Neural cell (in vitro differentiated cells): Measurements from ENCODE around the gene ADSS2. TPM values are rescaled to one million over a fixed set of nuclear protein-coding genes. Genes with fewer than 3 reads are reported as not detected.

Experiments used
- H2AFZ ChIP-seq: fragments of 200-600, 300-800 bp; sonication (generic), shearing (Covaris generic); 2 replicates; pipeline ENCODE4 v1.6.0; 2014; ENCODE audit warnings: low read depth, mild to moderate bottlenecking, antibody characterized with exemption, low read length, moderate library complexity
- H3F3A ChIP-seq: fragments of 200-600 bp; shearing (Covaris generic); 2 replicates; pipeline ENCODE4 v1.6.1; 2016; ENCODE audit warnings: mild to moderate bottlenecking, moderate library complexity, mixed read lengths, antibody characterized with exemption, low read length; ENCODE audit not compliant: insufficient read depth, poor library complexity, severe bottlenecking
- H3K27ac ChIP-seq: fragments of 200-600, 300-800 bp; sonication (generic), shearing (Covaris generic); 2 replicates; pipeline ENCODE4 v1.5.1; 2014; ENCODE audit warnings: mild to moderate bottlenecking, low read length, moderate library complexity
- H3K27me3 ChIP-seq: fragments of 300-800, 200-600 bp; sonication (generic), shearing (Covaris generic); 2 replicates; pipeline ENCODE4 v1.6.0; 2014; ENCODE audit warnings: mild to moderate bottlenecking, low read depth, low read length, moderate library complexity; ENCODE audit not compliant: insufficient read depth
- H3K36me3 ChIP-seq: fragments of 300-800, 200-600 bp; sonication (generic), shearing (Covaris generic); 2 replicates; pipeline ENCODE4 v1.5.1; 2014; ENCODE audit warnings: mild to moderate bottlenecking, antibody characterized with exemption, low read length, moderate library complexity; ENCODE audit not compliant: insufficient read depth
- H3K4me2 ChIP-seq: fragments of 300-800, 200-600 bp; sonication (generic), shearing (Covaris generic); 2 replicates; pipeline ENCODE4 v1.6.0; 2014; ENCODE audit warnings: mild to moderate bottlenecking, low read length
- H3K4me3 ChIP-seq: fragments of 300-800, 200-600 bp; sonication (generic), shearing (Covaris generic); 2 replicates; pipeline ENCODE4 v1.5.1; 2014; ENCODE audit warnings: mild to moderate bottlenecking, low read length, moderate library complexity
- H3K79me2 ChIP-seq: fragments of 200-600 bp; shearing (Covaris generic); replicated peaks from 2 replicates; pipeline ENCODE4 v1.6.0; 2014; ENCODE audit warnings: mild to moderate bottlenecking, low read length, moderate library complexity; ENCODE audit not compliant: insufficient read depth
- H3K9ac ChIP-seq: fragments of 300-800, 200-600 bp; sonication (generic), shearing (Covaris generic); 2 replicates; pipeline ENCODE4 v1.6.1; 2016; ENCODE audit warnings: mild to moderate bottlenecking, low read length, mixed read lengths
- H3K9me2 ChIP-seq: fragments of 200-600 bp; shearing (Covaris generic); 2 replicates; pipeline ENCODE4 v1.6.1; 2016; ENCODE audit warnings: mild to moderate bottlenecking, low read length, mixed read lengths; ENCODE audit not compliant: insufficient read depth
- H3K9me3 ChIP-seq: fragments of 200-600, 300-800 bp; sonication (generic), shearing (Covaris generic); 2 replicates; pipeline ENCODE4 v1.6.1; 2016; ENCODE audit warnings: mild to moderate bottlenecking, mixed run types, low read length, moderate library complexity, mixed read lengths
- H4K20me1 ChIP-seq: fragments of 200-600 bp; shearing (Covaris generic); 2 replicates; pipeline ENCODE4 v1.6.1; 2016; ENCODE audit warnings: mild to moderate bottlenecking, mixed run types; ENCODE audit not compliant: insufficient read depth
- CTCF ChIP-seq: fragments of 450-650 bp; IDR thresholded peaks from 2 replicates; pipeline ENCODE4 v1.5.1; 2014; ENCODE audit warnings: antibody characterized with exemption, mild to moderate bottlenecking, moderate library complexity; ENCODE audit not compliant: poor library complexity, severe bottlenecking
- EP300 ChIP-seq: fragments of 450-650 bp; conservative IDR thresholded peaks from 2 replicates; pipeline ENCODE4 v1.6.1; 2014; ENCODE audit warnings: antibody characterized with exemption, mild to moderate bottlenecking, moderate library complexity; ENCODE audit not compliant: poor library complexity, severe bottlenecking
- EZH2 ChIP-seq: fragments of 200-600, 300-800 bp; shearing (Covaris generic), sonication (generic); IDR thresholded peaks from 2 replicates; pipeline ENCODE4 v1.6.1; 2014; ENCODE audit warnings: antibody characterized with exemption, low read length, borderline replicate concordance, mild to moderate bottlenecking; ENCODE audit not compliant: insufficient read depth, poor library complexity, severe bottlenecking
- MXI1 ChIP-seq: fragments of 450-650 bp; conservative IDR thresholded peaks from 2 replicates; pipeline ENCODE4 v1.6.1; 2014; ENCODE audit warnings: antibody characterized with exemption, mild to moderate bottlenecking; ENCODE audit not compliant: poor library complexity, severe bottlenecking
- POLR2AphosphoS5 ChIP-seq: IDR thresholded peaks from 2 replicates; pipeline ENCODE4 v1.6.1; 2012
- RAD21 ChIP-seq: fragments of 450-650 bp; conservative IDR thresholded peaks from 2 replicates; pipeline ENCODE4 v1.6.1; 2014; ENCODE audit warnings: antibody characterized with exemption, mild to moderate bottlenecking, moderate library complexity
- REST ChIP-seq: IDR thresholded peaks from 2 replicates; pipeline ENCODE4 v1.6.1; 2012; ENCODE audit warnings: borderline replicate concordance
- SMC3 ChIP-seq: fragments of 450-650 bp; conservative IDR thresholded peaks from 2 replicates; pipeline ENCODE4 v1.6.1; 2014; ENCODE audit warnings: antibody characterized with exemption, mild to moderate bottlenecking, moderate library complexity; ENCODE audit not compliant: poor library complexity
- TAF1 ChIP-seq: IDR thresholded peaks from 2 replicates; pipeline ENCODE4 v1.6.1; 2012; ENCODE audit warnings: low read depth
- polyA plus RNA-seq: library from polyadenylated mRNA; depleted of rRNA; stranded (reverse); fragments of >200 nt; gene quantifications from 2 replicates; pipeline ENCODE4 v1.2.3, GENCODE V29; 2014

The ADSS2 gene
- polyA plus RNA-seq, 1 donor from 2014 or later: 86.1 TPM

- H3F3A ChIP-seq: no peaks in the 10 kb centered on the region
- no peak overlapping the region for H2AFZ ChIP-seq
- H3K79me2 ChIP-seq: no peaks in the 10 kb centered on the region
- no peak overlapping the region for H3K4me2 ChIP-seq
- H3K9me3 ChIP-seq: no peaks in the 10 kb centered on the region
- H3K36me3 ChIP-seq: peaks cover 22% of the 10 kb centered on the region
- no peaks in the 10 kb centered on the region for H3K27me3 ChIP-seq
- H3K4me3 ChIP-seq: no peak overlapping the region
- H4K20me1 ChIP-seq: no peaks in the 10 kb centered on the region
- H3K9me2 ChIP-seq: no peaks in the 10 kb centered on the region
- TF ChIP-seq MXI1 (no peak), REST (no peak), POLR2AphosphoS5 (no peak)
- H3K27ac ChIP-seq: no peak overlapping the region
- no peak overlapping the region for H3K9ac ChIP-seq
These were observed 38.0 kb downstream of the ADSS2 start for GRCh38 chr1:244413736-244414135.

GRCh38 chr1:244412176-244412575 is 39.5 kb downstream of the ADSS2 start:
- no peak for TF ChIP-seq CTCF
- no peak for TF ChIP-seq POLR2AphosphoS5
- no peak for TF ChIP-seq MXI1
- TF ChIP-seq EP300: no peak
- TF ChIP-seq TAF1: no peak
- TF ChIP-seq EZH2: no peak
- TF ChIP-seq SMC3: no peak
- no peak for TF ChIP-seq RAD21
- no peak for TF ChIP-seq REST

More at GRCh38 chr1:244412176-244412575, 39.5 kb downstream of the ADSS2 start:
- H3K9ac ChIP-seq: no peak overlapping the region
- no peak overlapping the region for H3K4me3 ChIP-seq
- H2AFZ ChIP-seq: no peak overlapping the region
- no peaks in the 10 kb centered on the region for H3K9me2 ChIP-seq
- H3K79me2 ChIP-seq: no peaks in the 10 kb centered on the region
- no peaks in the 10 kb centered on the region for H3F3A ChIP-seq
- peaks cover 21% of the 10 kb centered on the region for H3K36me3 ChIP-seq
- no peaks in the 10 kb centered on the region for H3K9me3 ChIP-seq
- H3K27me3 ChIP-seq: no peaks in the 10 kb centered on the region
- no peak overlapping the region for H3K4me2 ChIP-seq
- no peaks in the 10 kb centered on the region for H4K20me1 ChIP-seq
- H3K27ac ChIP-seq: no peak overlapping the region
